NB4 (cell line): ENCODE results near the gene ACKR3.

ENCODE experiments used
- CTCF ChIP-seq: IDR thresholded peaks from one replicate; pipeline ENCODE4 v1.5.1; 2012; ENCODE audit warnings: low read depth, low read length
- MAX ChIP-seq: IDR thresholded peaks from 2 replicates; pipeline ENCODE4 v1.6.1; 2011; ENCODE audit warnings: low read depth, low read length
- MYC ChIP-seq: IDR thresholded peaks from 2 replicates; pipeline ENCODE4 v1.6.1; 2011; ENCODE audit warnings: low read depth, low read length
- POLR2A ChIP-seq: IDR thresholded peaks from 2 replicates; pipeline ENCODE4 v1.6.1; 2011; ENCODE audit warnings: mild to moderate bottlenecking; ENCODE audit not compliant: insufficient read length; ENCODE audit errors: extremely low read depth

GRCh38 chr2:236554629-236555282 is 14.9 kb upstream of the ACKR3 start:
- no peak for TF ChIP-seq CTCF
- TF ChIP-seq POLR2A = no peak
- TF ChIP-seq MYC = no peak
- TF ChIP-seq MAX = no peak
